ENCODE measurements around the gene INPP4B.

The INPP4B gene

GRCh38 chr4:142393127-142393526, 453.0 kb downstream of the INPP4B start:
- H3K4me3 ChIP-seq (ENCODE audit: low read depth, low read length), result no peak overlapping the region
- DNase-seq (ENCODE audit: low read depth), result no peak
- TF ChIP-seq MAX (IDR thresholded peaks at IDR 0.05; ENCODE audit: low read depth, low read length), result no peak

- TF ChIP-seq POLR2A (IDR thresholded peaks at IDR 0.05; ENCODE audit: extremely low read depth, insufficient read length) (no peak), CTCF (IDR thresholded peaks at IDR 0.05; ENCODE audit: low read depth, low read length) (no peak), MYC (IDR thresholded peaks at IDR 0.05; ENCODE audit: low read depth, low read length) (no peak), MAX (IDR thresholded peaks at IDR 0.05; ENCODE audit: low read depth, low read length) (no peak)
Measured at GRCh38 chr4:142386856-142387255, 459.2 kb downstream of the INPP4B start.

GRCh38 chr4:142386449-142386848, 459.7 kb downstream of the INPP4B start:
- H3K4me3 ChIP-seq (ENCODE audit: low read depth, low read length), result no peak overlapping the region
- no peak for DNase-seq (ENCODE audit: low read depth)
- TF ChIP-seq MAX (IDR thresholded peaks at IDR 0.05; ENCODE audit: low read depth, low read length), result no peak
- no peak for TF ChIP-seq POLR2A (IDR thresholded peaks at IDR 0.05; ENCODE audit: extremely low read depth, insufficient read length)
- no peak for TF ChIP-seq MYC (IDR thresholded peaks at IDR 0.05; ENCODE audit: low read depth, low read length)
- no peak for TF ChIP-seq CTCF (IDR thresholded peaks at IDR 0.05; ENCODE audit: low read depth, low read length)

More at GRCh38 chr4:142386856-142387255, 459.2 kb downstream of the INPP4B start:
- DNase-seq (ENCODE audit: low read depth), result no peak
- no peak overlapping the region for H3K4me3 ChIP-seq (ENCODE audit: low read depth, low read length)

- no peak overlapping the region for H3K4me3 ChIP-seq (ENCODE audit: low read depth, low read length)
- no peak for DNase-seq (ENCODE audit: low read depth)
- TF ChIP-seq MAX (IDR thresholded peaks at IDR 0.05; ENCODE audit: low read depth, low read length) (no peak), MYC (IDR thresholded peaks at IDR 0.05; ENCODE audit: low read depth, low read length) (no peak), POLR2A (IDR thresholded peaks at IDR 0.05; ENCODE audit: extremely low read depth, insufficient read length) (no peak), CTCF (IDR thresholded peaks at IDR 0.05; ENCODE audit: low read depth, low read length) (no peak)
Measured at GRCh38 chr4:142383800-142384470, 462.2 kb downstream of the INPP4B start.

GRCh38 chr4:142383354-142383753, 462.7 kb downstream of the INPP4B start:
- no peak for DNase-seq (ENCODE audit: low read depth)
- TF ChIP-seq MYC (IDR thresholded peaks at IDR 0.05; ENCODE audit: low read depth, low read length) (no peak), CTCF (IDR thresholded peaks at IDR 0.05; ENCODE audit: low read depth, low read length) (no peak), MAX (IDR thresholded peaks at IDR 0.05; ENCODE audit: low read depth, low read length) (no peak), POLR2A (IDR thresholded peaks at IDR 0.05; ENCODE audit: extremely low read depth, insufficient read length) (no peak)
- no peak overlapping the region for H3K4me3 ChIP-seq (ENCODE audit: low read depth, low read length)

GRCh38 chr4:142380052-142380602, 466.0 kb downstream of the INPP4B start:
- DNase-seq (ENCODE audit: low read depth), result no peak
- TF ChIP-seq MYC (IDR thresholded peaks at IDR 0.05; ENCODE audit: low read depth, low read length) (no peak), POLR2A (IDR thresholded peaks at IDR 0.05; ENCODE audit: extremely low read depth, insufficient read length) (no peak), CTCF (IDR thresholded peaks at IDR 0.05; ENCODE audit: low read depth, low read length) (no peak), MAX (IDR thresholded peaks at IDR 0.05; ENCODE audit: low read depth, low read length) (no peak)
- H3K4me3 ChIP-seq (ENCODE audit: low read depth, low read length), result no peak overlapping the region

Data from NB4 (cell line).